Natural killer cell (primary cell): ENCODE measurements around the gene STX11. TPM values are rescaled to one million over a fixed set of nuclear protein-coding genes. Genes with fewer than 3 reads are reported as not detected.
"Not testable (repeated sequence)": the region's sequence is repeated elsewhere in the genome, so short reads cannot be mapped to it uniquely, and the experiment has no call there.

Experiments
- ATAC-seq, 3 donors: fragments of 150-1000 bp in 2 of 3; fragments of 200-7000 bp in 1 of 3; cut with Tn5 transposase; 1 replicate in 1 of 3; 2 replicates in 2 of 3; pipeline ENCODE4 v1.10.0; 2021; ENCODE audit warnings: mild to moderate bottlenecking in 2 of 3, moderate library complexity in 2 of 3
- DNase-seq, 2 donors: peaks; one replicate each; pipeline versions ENCODE4 v3.0.0 to v3.0.0-alpha.2; 2013 to 2021; ENCODE audit warnings: mixed read lengths in 1 of 2
- H3K27ac ChIP-seq: one replicate; pipeline ENCODE4 v1.5.1; 2013; ENCODE audit warnings: mild to moderate bottlenecking, low read length
- H3K27me3 ChIP-seq: one replicate; pipeline ENCODE4 v1.6.1; 2013; ENCODE audit warnings: low read length; ENCODE audit not compliant: control insufficient read depth, insufficient read depth
- H3K36me3 ChIP-seq: one replicate; pipeline ENCODE4 v1.6.1; 2013; ENCODE audit warnings: low read length; ENCODE audit not compliant: control insufficient read depth, insufficient read depth
- H3K4me1 ChIP-seq: one replicate; pipeline ENCODE4 v1.6.1; 2013; ENCODE audit warnings: low read length; ENCODE audit not compliant: control insufficient read depth, insufficient read depth
- H3K4me3 ChIP-seq: one replicate; pipeline ENCODE4 v1.5.1; 2013; ENCODE audit warnings: low read length
- H3K9me3 ChIP-seq: one replicate; pipeline ENCODE4 v1.6.1; 2013; ENCODE audit warnings: low read length; ENCODE audit not compliant: control insufficient read depth, insufficient read depth
- H3K27ac Mint-ChIP-seq, 2 donors: one replicate each; pipeline ENCODE4 v1.8.0; 2022; ENCODE audit warnings: mild to moderate bottlenecking in 2 of 2, mixed read lengths in 2 of 2, moderate library complexity in 1 of 2
- H3K27me3 Mint-ChIP-seq, 2 donors: one replicate each; pipeline ENCODE4 v1.8.0; 2022; ENCODE audit warnings: low read depth in 2 of 2, mixed read lengths in 2 of 2
- H3K36me3 Mint-ChIP-seq: one replicate; pipeline ENCODE4 v1.8.0; 2022; ENCODE audit warnings: mixed read lengths
- H3K4me1 Mint-ChIP-seq, 2 donors: one replicate each; pipeline ENCODE4 v1.8.0; 2022; ENCODE audit warnings: mixed read lengths in 2 of 2
- H3K4me3 Mint-ChIP-seq: one replicate; pipeline ENCODE4 v1.8.0; 2022; ENCODE audit warnings: mild to moderate bottlenecking, moderate library complexity, mixed read lengths
- H3K9me3 Mint-ChIP-seq, 2 donors: one replicate each; pipeline ENCODE4 v1.8.0; 2022; ENCODE audit warnings: mixed read lengths in 2 of 2
- WGBS: methylation state at CpG from one replicate; pipeline ENCODE4 v1.1.7; 2013; ENCODE audit warnings: missing lambda C conversion rate; ENCODE audit not compliant: insufficient coverage; 5-methylcytosine and 5-hydroxymethylcytosine counted together
- intact Hi-C: fragments of 100-400 bp; cut with micrococcal nuclease; formaldehyde crosslinking; loops from one replicate; pipeline ENCODE4 v1.14.2; 2022
- total RNA-seq, 4 donors: library from RNA; stranded (reverse); fragments of 120-200 nt in 1 of 4; gene quantifications; one replicate each; pipeline versions ENCODE4 v1.2.3 to v1.2.4, GENCODE V29; 2013 to 2022
- TF ChIP-seq, protein P1 (sequence below): fragments of 200-600 bp; IDR thresholded peaks from one replicate; pipeline ENCODE4 v1.8.0; 2022; ENCODE audit warnings: antibody characterized with exemption

STX11 gene
- total RNA-seq, 3 donors from 2014 or later (not counting 1 experiment from before 2014, with no cell fraction given): 21.9 to 38.3 (median 34.2) TPM

GRCh38 chr6:144178323-144178722, 28.0 kb downstream of the STX11 start:
- 77% methylated on average over 2 of the region's 3 CpGs for WGBS
- Histone ChIP-seq H3K27ac (no peak overlapping the region), H3K4me3 (no peak overlapping the region), H3K27me3 (no peaks in the 10 kb centered on the region), H3K4me1 (peaks cover 4% of the 10 kb centered on the region), H3K36me3 (peaks cover 7% of the 10 kb centered on the region), H3K9me3 (no peaks in the 10 kb centered on the region)
- H3K36me3 Mint-ChIP-seq: peaks cover 2% of the 10 kb centered on the region
- TF ChIP-seq, protein P1, sequence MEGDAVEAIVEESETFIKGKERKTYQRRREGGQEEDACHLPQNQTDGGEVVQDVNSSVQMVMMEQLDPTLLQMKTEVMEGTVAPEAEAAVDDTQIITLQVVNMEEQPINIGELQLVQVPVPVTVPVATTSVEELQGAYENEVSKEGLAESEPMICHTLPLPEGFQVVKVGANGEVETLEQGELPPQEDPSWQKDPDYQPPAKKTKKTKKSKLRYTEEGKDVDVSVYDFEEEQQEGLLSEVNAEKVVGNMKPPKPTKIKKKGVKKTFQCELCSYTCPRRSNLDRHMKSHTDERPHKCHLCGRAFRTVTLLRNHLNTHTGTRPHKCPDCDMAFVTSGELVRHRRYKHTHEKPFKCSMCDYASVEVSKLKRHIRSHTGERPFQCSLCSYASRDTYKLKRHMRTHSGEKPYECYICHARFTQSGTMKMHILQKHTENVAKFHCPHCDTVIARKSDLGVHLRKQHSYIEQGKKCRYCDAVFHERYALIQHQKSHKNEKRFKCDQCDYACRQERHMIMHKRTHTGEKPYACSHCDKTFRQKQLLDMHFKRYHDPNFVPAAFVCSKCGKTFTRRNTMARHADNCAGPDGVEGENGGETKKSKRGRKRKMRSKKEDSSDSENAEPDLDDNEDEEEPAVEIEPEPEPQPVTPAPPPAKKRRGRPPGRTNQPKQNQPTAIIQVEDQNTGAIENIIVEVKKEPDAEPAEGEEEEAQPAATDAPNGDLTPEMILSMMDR: no peak
- H3K9me3 Mint-ChIP-seq: no peaks in the 10 kb centered on the region
- no peak for ATAC-seq
- no peak overlapping the region for H3K27ac Mint-ChIP-seq
- H3K4me1 Mint-ChIP-seq: peaks cover 50 to 62% of the 10 kb centered on the region in 2 donors
- no peak overlapping the region for H3K4me3 Mint-ChIP-seq
- no peaks in the 10 kb centered on the region for H3K27me3 Mint-ChIP-seq
- intact Hi-C loops: no loop called here
- DNase-seq: no peak

DNA sequence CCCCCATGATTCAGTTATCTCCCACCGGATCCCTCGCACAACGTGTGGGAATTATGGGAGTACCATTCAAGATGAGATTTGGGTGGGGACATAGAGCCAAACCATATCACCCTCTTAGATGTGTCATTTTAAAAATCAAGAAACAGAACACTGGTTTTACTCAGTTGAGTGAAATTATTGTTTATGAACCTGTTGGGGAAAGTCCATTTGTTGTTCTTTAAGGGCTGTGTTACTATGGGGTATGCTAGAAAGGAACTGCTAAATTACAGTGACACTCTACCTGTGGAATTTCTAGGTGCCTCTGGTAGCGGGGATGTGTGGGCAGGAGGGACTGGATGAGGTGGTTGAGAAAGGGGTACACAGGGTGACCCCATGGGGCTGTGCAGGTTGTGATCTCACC, 28.9 kb downstream of the STX11 start:
- Mint-ChIP-seq H3K4me3 (peak overlapping the region; percentile 6), H3K4me1 (peaks cover 41 to 54% of the 10 kb centered on the region in 2 donors)

DNA sequence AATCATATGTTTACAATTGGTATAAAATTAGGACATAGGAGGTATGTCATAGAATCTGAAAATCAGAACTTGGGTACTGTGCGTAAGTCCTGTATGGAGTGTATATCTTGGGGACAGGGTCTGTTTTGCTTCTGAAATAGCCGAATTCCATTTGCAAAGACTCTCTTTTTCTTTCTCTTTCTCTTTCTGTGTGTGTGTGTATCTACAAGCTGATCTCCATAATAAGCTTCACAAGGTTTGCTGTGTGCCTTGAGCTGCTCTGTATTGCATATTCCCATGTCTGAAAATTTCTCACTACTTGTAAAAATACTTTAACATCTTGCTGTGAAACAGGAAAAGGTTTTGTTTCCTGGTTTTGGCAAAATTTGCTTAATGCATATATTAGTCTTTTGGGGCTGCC, 29.5 kb downstream of the STX11 start:
- Histone ChIP-seq H3K27ac (no peak overlapping the region), H3K4me3 (no peak overlapping the region), H3K9me3 (no peaks in the 10 kb centered on the region), H3K27me3 (no peaks in the 10 kb centered on the region), H3K36me3 (peaks cover 7% of the 10 kb centered on the region), H3K4me1 (peaks cover 4% of the 10 kb centered on the region)
- Mint-ChIP-seq H3K36me3 (no peaks in the 10 kb centered on the region), H3K27ac (peak overlapping the region; percentile 1 to 15), H3K4me1 (peaks cover 41 to 54% of the 10 kb centered on the region in 2 donors), H3K4me3 (no peak overlapping the region), H3K27me3 (no peaks in the 10 kb centered on the region), H3K9me3 (no peaks in the 10 kb centered on the region)
- WGBS: no CpG with 5 or more reads among the region's 2 CpGs
- ATAC-seq (peak; percentile 42 to 59 (median 55)), DNase-seq (no peak)
- TF ChIP-seq, protein P1: no peak
- intact Hi-C loops: no loop called here

More for the DNA sequence above, 28.9 kb downstream of the STX11 start:
- TF ChIP-seq, protein P1: no peak
- Histone ChIP-seq H3K9me3 (no peaks in the 10 kb centered on the region), H3K27ac (no peak overlapping the region), H3K36me3 (peaks cover 7% of the 10 kb centered on the region), H3K27me3 (no peaks in the 10 kb centered on the region), H3K4me3 (no peak overlapping the region), H3K4me1 (peaks cover 4% of the 10 kb centered on the region)
- H3K9me3 Mint-ChIP-seq: no peaks in the 10 kb centered on the region
- peak overlapping the region; percentile 15 to 68 for H3K27ac Mint-ChIP-seq
- H3K36me3 Mint-ChIP-seq: no peaks in the 10 kb centered on the region
- no peaks in the 10 kb centered on the region for H3K27me3 Mint-ChIP-seq
- ATAC-seq: no peak
- intact Hi-C loops: no loop called here
- DNase-seq: no peak
- 97% methylated on average over 4 of the region's 4 CpGs for WGBS

GRCh38 chr6:144180354-144180753, 30.0 kb downstream of the STX11 start:
- H3K9me3 ChIP-seq, ATAC-seq, H3K4me3 ChIP-seq, DNase-seq, intact Hi-C loops, H3K27me3 ChIP-seq, H3K4me1 ChIP-seq, H3K27me3 Mint-ChIP-seq, H3K36me3 Mint-ChIP-seq, H3K27ac ChIP-seq, H3K9me3 Mint-ChIP-seq, H3K36me3 ChIP-seq: not testable (repeated sequence)
- H3K27ac Mint-ChIP-seq: peak overlapping the region; percentile 1 to 48
- 83% methylated on average over 1 of the region's 1 CpG for WGBS
- peaks cover 41 to 54% of the 10 kb centered on the region in 2 donors for H3K4me1 Mint-ChIP-seq
- peak overlapping the region; percentile 1 for H3K4me3 Mint-ChIP-seq
